Transverse colon (tissue), 4 donors: ENCODE measurements around the gene NTRK2. TPM values are rescaled to one million over a fixed set of nuclear protein-coding genes. Genes with fewer than 3 reads are reported as not detected.

ENCODE experiments used
- DNase-seq: peaks from one replicate; pipeline ENCODE4 v3.0.0-alpha.2; 2019
- H3K27ac ChIP-seq, 4 donors: fragments of 200-600 bp; sonication (generic); 2 replicates each; pipeline ENCODE4 v1.5.1; 2016 to 2018; ENCODE audit warnings: inconsistent platforms in 4 of 4
- H3K27me3 ChIP-seq: fragments of 200-600 bp; sonication (generic); 2 replicates; pipeline ENCODE4 v1.5.1; 2017; ENCODE audit warnings: inconsistent platforms
- H3K36me3 ChIP-seq, 4 donors: fragments of 200-600 bp; sonication (generic); 2 replicates each; pipeline ENCODE4 v1.5.1; 2017 to 2019; ENCODE audit warnings: inconsistent platforms in 4 of 4
- H3K4me1 ChIP-seq, 4 donors: fragments of 200-600 bp; sonication (generic); 2 replicates each; pipeline ENCODE4 v1.5.1; 2017 to 2020; ENCODE audit warnings: inconsistent platforms in 4 of 4
- H3K4me3 ChIP-seq, 4 donors: fragments of 200-600 bp; sonication (generic); 1 replicate in 1 of 4; 2 replicates in 3 of 4; pipeline versions ENCODE4 v1.5.1 to v1.6.1; 2017 to 2019; ENCODE audit warnings: inconsistent platforms in 4 of 4
- H3K9me3 ChIP-seq, 2 donors: fragments of 200-600 bp; sonication (generic); 2 replicates each; pipeline ENCODE4 v1.5.1; 2017 to 2019; ENCODE audit warnings: inconsistent platforms in 2 of 2
- EP300 ChIP-seq: sonication (generic); formaldehyde crosslinking; IDR thresholded peaks from one replicate; pipeline ENCODE4 v1.6.1; 2017; ENCODE audit warnings: antibody characterized with exemption, low read depth
- POLR2A ChIP-seq: fragments of 450-650 bp; IDR thresholded peaks from one replicate; pipeline ENCODE4 v1.6.1; 2016; ENCODE audit warnings: antibody characterized with exemption, mild to moderate bottlenecking, moderate library complexity
- POLR2AphosphoS5 ChIP-seq, 3 donors: sonication (generic); formaldehyde crosslinking; IDR thresholded peaks; one replicate each; pipeline ENCODE4 v1.6.1; 2016; ENCODE audit warnings: antibody characterized with exemption in 3 of 3
- WGBS, 2 donors: methylation state at CpG; one replicate each; pipeline ENCODE4 v1.1.5; 2018; ENCODE audit warnings: low coverage in 1 of 2; 5-methylcytosine and 5-hydroxymethylcytosine counted together
- in situ Hi-C, 4 donors: fragments of 200-750 bp; cut with MboI; loops; one replicate each; pipeline versions ENCODE4 v1.15.0 to v1.15.1; 2017; ENCODE audit warnings: low sequenced_read_pairs in 3 of 4, low pct_ligation_motif_present in 1 of 4, low pct_unique_long_range_greater_than_20kb in 1 of 4
- intact Hi-C: fragments of 100-400 bp; cut with DNase I; formaldehyde crosslinking; loops from one replicate; pipeline ENCODE4 v1.15.1; 2023; ENCODE audit warnings: low total_unique reads
- total RNA-seq, 4 donors: library from RNA; depleted of rRNA; stranded (reverse); fragments of >200 nt; gene quantifications; one replicate each; pipeline ENCODE4 v1.1.0, GENCODE V29; 2016
- TF ChIP-seq, protein P1 (sequence below), 5 experiments: fragments of 200-600 bp in 3 of 5; fragments of 450-650 bp in 2 of 5; sonication (generic) in 3 of 5; IDR thresholded peaks; 1 replicate in 2 of 5; 2 replicates in 3 of 5; pipeline ENCODE4 v1.5.1; 2016 to 2017; ENCODE audit warnings: antibody characterized with exemption in 5 of 5, inconsistent platforms in 3 of 5, mild to moderate bottlenecking in 2 of 5, moderate library complexity in 1 of 5

NTRK2 gene
- total RNA-seq, 4 donors from 2014 or later: 2.2 to 10.1 (median 6.4) TPM

DNA sequence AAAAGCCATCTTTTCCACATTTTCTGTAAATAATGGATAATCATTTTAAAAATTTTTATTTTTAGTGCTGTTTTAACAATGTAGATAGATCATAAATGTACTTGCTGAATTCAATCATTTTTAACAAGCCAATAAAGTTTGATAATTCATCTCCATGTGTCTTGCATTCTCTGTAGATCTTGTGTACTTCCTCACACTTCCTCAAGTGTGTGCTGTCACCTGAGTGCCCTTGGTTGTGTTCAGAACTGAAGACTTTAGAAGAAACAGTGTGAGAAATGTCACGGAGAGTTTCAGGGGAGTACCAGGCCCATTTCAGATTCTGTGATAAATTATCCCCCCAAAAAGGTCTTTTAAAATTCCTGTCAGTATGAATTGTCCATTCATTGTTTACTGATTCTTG is 146.0 kb downstream of the NTRK2 start:
- intact Hi-C loops (no loop called here), in situ Hi-C loops (no loop called here)
- H3K4me1 ChIP-seq: peaks cover 0 to 4% (median 2%) of the 10 kb centered on the region in 4 donors
- TF ChIP-seq POLR2AphosphoS5 (IDR thresholded peaks at IDR 0.05) (no peak), POLR2A (no peak), EP300 (no peak)
- TF ChIP-seq, protein P1, sequence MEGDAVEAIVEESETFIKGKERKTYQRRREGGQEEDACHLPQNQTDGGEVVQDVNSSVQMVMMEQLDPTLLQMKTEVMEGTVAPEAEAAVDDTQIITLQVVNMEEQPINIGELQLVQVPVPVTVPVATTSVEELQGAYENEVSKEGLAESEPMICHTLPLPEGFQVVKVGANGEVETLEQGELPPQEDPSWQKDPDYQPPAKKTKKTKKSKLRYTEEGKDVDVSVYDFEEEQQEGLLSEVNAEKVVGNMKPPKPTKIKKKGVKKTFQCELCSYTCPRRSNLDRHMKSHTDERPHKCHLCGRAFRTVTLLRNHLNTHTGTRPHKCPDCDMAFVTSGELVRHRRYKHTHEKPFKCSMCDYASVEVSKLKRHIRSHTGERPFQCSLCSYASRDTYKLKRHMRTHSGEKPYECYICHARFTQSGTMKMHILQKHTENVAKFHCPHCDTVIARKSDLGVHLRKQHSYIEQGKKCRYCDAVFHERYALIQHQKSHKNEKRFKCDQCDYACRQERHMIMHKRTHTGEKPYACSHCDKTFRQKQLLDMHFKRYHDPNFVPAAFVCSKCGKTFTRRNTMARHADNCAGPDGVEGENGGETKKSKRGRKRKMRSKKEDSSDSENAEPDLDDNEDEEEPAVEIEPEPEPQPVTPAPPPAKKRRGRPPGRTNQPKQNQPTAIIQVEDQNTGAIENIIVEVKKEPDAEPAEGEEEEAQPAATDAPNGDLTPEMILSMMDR (IDR thresholded peaks at IDR 0.05): no peak
- no peak overlapping the region for H3K4me3 ChIP-seq
- no peaks in the 10 kb centered on the region for H3K9me3 ChIP-seq
- no peak for DNase-seq
- 97% methylated on average over 1 of the region's 1 CpG; no CpG with 5 or more reads in 1 of the 2 donors for whole genome bisulfite sequencing, 2 donors
- no peaks in the 10 kb centered on the region for H3K27me3 ChIP-seq
- H3K27ac ChIP-seq: no peak overlapping the region
- no peaks in the 10 kb centered on the region for H3K36me3 ChIP-seq

GRCh38 chr9:84817038-84817437 is 147.5 kb downstream of the NTRK2 start:
- Histone ChIP-seq H3K4me1 (no peaks in the 10 kb centered on the region), H3K36me3 (no peaks in the 10 kb centered on the region), H3K27ac (no peak overlapping the region), H3K9me3 (no peaks in the 10 kb centered on the region), H3K27me3 (no peaks in the 10 kb centered on the region), H3K4me3 (no peak overlapping the region)
- DNase-seq: no peak
- intact Hi-C loops (no loop called here), in situ Hi-C loops (no loop called here)
- no peak for TF ChIP-seq EP300
- TF ChIP-seq POLR2A: no peak
- no peak for TF ChIP-seq POLR2AphosphoS5 (IDR thresholded peaks at IDR 0.05)
- WGBS, 2 donors: 85 to 95% methylated on average over 6 of the region's 6 CpGs

- Histone ChIP-seq H3K4me3 (no peak overlapping the region), H3K27me3 (no peaks in the 10 kb centered on the region)
These were observed 149.3 kb downstream of the NTRK2 start for GRCh38 chr9:84818791-84819190.

GRCh38 chr9:84819491-84819991 is 150.0 kb downstream of the NTRK2 start:
- no peak overlapping the region for H3K27ac ChIP-seq
- WGBS, 2 donors: 83 to 100% methylated on average over 3 to 8 of the region's 8 CpGs
- H3K27me3 ChIP-seq: no peaks in the 10 kb centered on the region
- no peak for TF ChIP-seq POLR2AphosphoS5 (IDR thresholded peaks at IDR 0.05)
- no peak for TF ChIP-seq POLR2A
- TF ChIP-seq EP300: no peak
- TF ChIP-seq, protein P1 (IDR thresholded peaks at IDR 0.05): no peak
- intact Hi-C loops (no loop called here), in situ Hi-C loops (no loop called here)
- no peaks in the 10 kb centered on the region for H3K36me3 ChIP-seq
- peaks cover 0 to 10% (median 0%) of the 10 kb centered on the region in 4 donors for H3K4me1 ChIP-seq
- no peaks in the 10 kb centered on the region for H3K9me3 ChIP-seq
- DNase-seq: no peak
- H3K4me3 ChIP-seq: no peak overlapping the region

More at GRCh38 chr9:84818791-84819190, 149.3 kb downstream of the NTRK2 start:
- TF ChIP-seq, protein P1 (IDR thresholded peaks at IDR 0.05): no peak
- no peak for TF ChIP-seq EP300
- TF ChIP-seq POLR2AphosphoS5 (IDR thresholded peaks at IDR 0.05): no peak
- TF ChIP-seq POLR2A: no peak
- WGBS, 2 donors: 83 to 93% methylated on average over 5 to 9 of the region's 9 CpGs
- DNase-seq: no peak
- H3K9me3 ChIP-seq: no peaks in the 10 kb centered on the region
- peaks cover 0 to 4% (median 0%) of the 10 kb centered on the region in 4 donors for H3K4me1 ChIP-seq
- intact Hi-C loops (no loop called here), in situ Hi-C loops (no loop called here)
- no peaks in the 10 kb centered on the region for H3K36me3 ChIP-seq
- no peak overlapping the region for H3K27ac ChIP-seq

DNA sequence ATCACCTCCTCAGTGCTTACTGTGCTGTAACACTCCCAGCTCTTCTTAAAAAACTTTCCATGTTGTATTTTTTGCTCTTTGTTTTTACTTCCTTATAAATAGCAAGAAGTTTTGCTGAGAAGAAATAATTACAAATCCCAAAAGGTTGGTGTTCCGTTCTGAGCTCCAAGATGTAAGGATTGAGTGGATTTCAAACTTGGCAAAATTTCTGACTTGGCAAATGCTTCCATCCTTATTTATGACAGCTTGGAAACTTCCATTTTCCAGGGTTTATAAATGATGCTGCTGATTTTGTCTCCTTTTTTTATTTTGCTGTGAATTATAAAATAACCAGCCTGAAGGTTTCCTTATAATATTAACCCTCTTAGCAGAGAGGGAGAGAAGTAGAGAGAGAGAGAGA is 151.9 kb downstream of the NTRK2 start:
- H3K27me3 ChIP-seq: no peaks in the 10 kb centered on the region
- intact Hi-C loops: no loop called here
- H3K27ac ChIP-seq: no peak overlapping the region
- no peak overlapping the region for H3K4me3 ChIP-seq
- no peak for TF ChIP-seq EP300
- TF ChIP-seq POLR2AphosphoS5 (IDR thresholded peaks at IDR 0.05): no peak
- TF ChIP-seq, protein P1 (IDR thresholded peaks at IDR 0.05): no peak
- no peak for TF ChIP-seq POLR2A
- WGBS, 2 donors: 67 to 68% methylated on average over 1 of the region's 1 CpG
- peaks cover 0 to 10% (median 0%) of the 10 kb centered on the region in 4 donors for H3K4me1 ChIP-seq
- DNase-seq: no peak
- no peaks in the 10 kb centered on the region for H3K9me3 ChIP-seq
- H3K36me3 ChIP-seq: no peaks in the 10 kb centered on the region
- in situ Hi-C loops: no loop called here
